A673 (cell line): ENCODE results near the gene TRAM2.

ENCODE experiments used
- EZH2 ChIP-seq: fragments of 200-600 bp; sonication (generic); IDR thresholded peaks from 2 replicates; pipeline ENCODE4 v1.6.1; 2017; ENCODE audit warnings: borderline replicate concordance, low read depth, mild to moderate bottlenecking, mixed read lengths, antibody characterized with exemption, low read length; ENCODE audit not compliant: poor library complexity, severe bottlenecking
- TF ChIP-seq, protein P1 (sequence below): fragments of 300-800, 200-600 bp; sonication (generic); conservative IDR thresholded peaks from 2 replicates; pipeline ENCODE4 v1.5.1; 2017; ENCODE audit warnings: low read depth, mild to moderate bottlenecking, antibody characterized with exemption, low read length, moderate library complexity, mixed read lengths

DNA sequence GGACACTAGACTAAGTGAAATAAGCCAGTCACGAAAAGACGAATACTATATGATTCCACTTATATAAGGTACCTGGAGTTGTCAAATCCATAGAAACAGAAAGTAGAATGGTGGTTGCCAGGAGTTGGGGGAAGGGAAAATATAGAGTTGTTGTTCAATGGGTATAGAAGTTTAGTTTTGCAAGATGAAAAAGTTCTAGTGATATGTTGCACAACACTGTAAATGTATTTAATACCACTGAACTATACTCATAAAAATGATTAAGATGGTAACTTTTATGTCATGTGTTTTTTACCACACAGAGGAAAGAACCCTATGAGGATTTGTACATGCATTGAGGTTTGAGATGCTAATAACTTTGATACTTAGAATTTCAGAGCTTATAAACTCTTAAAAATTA is 46.0 kb upstream of the TRAM2 start:
- TF ChIP-seq EZH2 = no peak
- TF ChIP-seq, protein P1, sequence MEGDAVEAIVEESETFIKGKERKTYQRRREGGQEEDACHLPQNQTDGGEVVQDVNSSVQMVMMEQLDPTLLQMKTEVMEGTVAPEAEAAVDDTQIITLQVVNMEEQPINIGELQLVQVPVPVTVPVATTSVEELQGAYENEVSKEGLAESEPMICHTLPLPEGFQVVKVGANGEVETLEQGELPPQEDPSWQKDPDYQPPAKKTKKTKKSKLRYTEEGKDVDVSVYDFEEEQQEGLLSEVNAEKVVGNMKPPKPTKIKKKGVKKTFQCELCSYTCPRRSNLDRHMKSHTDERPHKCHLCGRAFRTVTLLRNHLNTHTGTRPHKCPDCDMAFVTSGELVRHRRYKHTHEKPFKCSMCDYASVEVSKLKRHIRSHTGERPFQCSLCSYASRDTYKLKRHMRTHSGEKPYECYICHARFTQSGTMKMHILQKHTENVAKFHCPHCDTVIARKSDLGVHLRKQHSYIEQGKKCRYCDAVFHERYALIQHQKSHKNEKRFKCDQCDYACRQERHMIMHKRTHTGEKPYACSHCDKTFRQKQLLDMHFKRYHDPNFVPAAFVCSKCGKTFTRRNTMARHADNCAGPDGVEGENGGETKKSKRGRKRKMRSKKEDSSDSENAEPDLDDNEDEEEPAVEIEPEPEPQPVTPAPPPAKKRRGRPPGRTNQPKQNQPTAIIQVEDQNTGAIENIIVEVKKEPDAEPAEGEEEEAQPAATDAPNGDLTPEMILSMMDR = no peak
